DMS53 (cell line): ENCODE measurements around the gene C11orf42.
A peak's percentile ranks its signal among the peaks of the same experiment; 100 is the strongest.
"Not testable (repeated sequence)": the region's sequence is repeated elsewhere in the genome, so short reads cannot be mapped to it uniquely, and the experiment has no call there.

Experiments
- DNase-seq: peaks from one replicate; lab custom pipeline; 2025; lab: John Stamatoyannopoulos, UW

The C11orf42 gene

DNA sequence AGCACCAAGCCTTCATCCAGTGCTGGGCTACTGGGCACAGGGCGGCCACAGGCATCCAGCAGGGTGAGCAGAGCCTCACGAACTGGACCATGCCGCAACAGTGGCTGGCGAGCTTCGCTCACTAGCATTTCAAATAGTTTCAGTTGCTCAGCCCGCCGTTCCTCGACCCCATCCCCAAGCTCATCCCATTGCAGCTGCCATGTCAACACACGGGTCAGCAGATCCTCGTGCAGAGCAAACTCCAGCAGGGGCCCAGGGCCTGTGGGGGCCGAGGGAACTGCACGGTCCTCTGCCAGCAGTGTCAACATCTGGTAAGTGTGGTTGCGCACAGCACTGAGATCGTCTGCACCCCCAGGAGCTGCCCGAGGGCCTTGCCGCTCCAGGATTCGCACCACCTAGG, 18.5 kb downstream of the C11orf42 start:
- no peak for DNase-seq

- no peak for DNase-seq
Measured at GRCh38 chr11:6224421-6224820, 19.1 kb downstream of the C11orf42 start.

DNA sequence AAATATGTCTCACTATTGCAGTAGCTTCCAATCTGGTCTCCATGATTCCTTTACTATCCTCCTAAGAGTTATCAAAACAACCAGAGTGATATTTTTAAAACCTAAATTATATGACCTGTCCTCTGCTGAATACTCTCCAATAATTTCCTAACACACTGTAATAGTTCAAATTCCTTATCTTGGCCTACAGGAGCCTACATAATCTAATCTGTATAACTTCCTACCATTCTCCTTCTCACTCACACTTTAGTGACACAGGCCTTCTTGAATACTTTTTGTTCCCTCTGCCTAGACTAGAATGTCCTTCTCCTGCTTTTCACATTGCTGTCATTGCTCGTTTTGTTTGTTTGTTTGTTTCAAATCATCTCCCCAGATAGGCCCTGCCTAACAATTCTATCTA, 19.7 kb downstream of the C11orf42 start:
- no peak for DNase-seq

DNA sequence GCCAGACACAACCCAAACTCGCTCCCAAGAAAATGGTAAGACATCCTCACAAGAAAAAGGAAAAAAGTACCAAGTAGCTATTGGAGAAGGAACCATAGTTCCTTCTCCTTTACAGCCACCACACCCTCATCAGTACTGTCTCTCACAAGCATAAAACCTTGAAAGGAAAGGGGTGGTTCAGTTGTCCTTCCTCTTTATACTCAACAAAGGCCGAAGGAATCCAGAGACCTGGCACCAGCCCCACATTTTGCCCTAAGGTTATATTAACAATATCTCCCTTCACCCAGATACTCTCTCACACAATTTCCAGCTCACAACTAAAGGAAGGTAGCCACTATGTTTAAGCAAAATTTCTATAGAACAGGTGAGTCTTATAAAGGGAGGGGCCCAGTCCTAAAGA, 20.5 kb downstream of the C11orf42 start:
- no peak for DNase-seq

DNA sequence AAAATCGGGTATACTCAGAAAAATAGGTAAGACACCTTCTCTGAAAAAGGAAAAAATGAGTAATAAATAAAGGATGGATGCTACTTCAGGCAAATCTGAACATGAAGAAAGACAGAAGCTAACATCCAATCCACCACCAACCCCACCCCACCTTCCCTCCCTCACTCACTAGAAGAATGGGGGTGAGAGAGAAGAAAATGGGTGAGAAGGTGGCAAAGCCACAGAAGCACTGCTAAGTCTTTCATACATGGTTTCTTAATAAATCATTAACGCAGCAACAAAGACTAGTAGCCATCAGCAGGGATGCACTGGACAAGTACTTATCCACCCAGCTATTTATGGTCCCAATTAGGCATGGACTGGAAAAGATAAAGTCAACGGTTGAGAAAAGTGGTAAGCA, 23.2 kb downstream of the C11orf42 start:
- no peak for DNase-seq

DNA sequence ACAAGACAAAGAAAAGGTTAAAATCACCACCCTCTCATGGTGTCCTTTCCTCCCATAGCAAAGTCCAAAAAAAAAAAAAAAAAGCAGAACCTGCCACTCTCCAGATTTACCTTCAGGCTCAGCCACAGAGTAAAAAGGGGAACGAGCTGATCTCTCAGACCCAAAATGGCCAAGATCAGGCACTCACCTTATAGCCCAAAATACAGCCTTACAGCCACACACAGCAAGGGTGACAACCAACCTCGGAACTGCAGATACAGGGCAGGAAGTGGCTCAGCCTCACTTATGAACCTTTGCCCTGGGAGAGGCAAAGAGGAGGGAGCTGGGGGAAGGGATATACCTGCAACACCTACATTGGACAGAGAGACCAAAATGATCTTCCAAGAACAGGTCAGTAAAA, 24.6 kb downstream of the C11orf42 start:
- DNase-seq, result no peak

DNA sequence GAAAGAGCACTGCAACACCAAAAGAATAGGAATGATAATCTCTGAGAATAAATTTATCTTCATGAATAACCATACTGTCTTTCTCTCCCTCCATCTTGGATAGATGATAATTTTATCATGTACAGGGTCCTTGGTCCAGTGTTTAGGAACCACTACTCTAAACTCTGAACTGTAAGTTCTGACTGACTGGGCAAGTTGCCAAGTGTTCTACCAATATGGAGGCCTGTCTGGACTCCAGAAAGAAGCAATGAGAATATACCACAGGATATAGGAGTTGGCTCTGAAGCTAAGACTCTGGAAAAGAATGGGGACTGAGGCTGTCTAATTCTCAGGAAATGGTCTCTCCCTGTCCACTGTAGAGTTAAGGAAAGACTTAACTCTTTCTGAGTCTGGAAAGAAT, 27.5 kb downstream of the C11orf42 start:
- DNase-seq, result peak; percentile 17

DNA sequence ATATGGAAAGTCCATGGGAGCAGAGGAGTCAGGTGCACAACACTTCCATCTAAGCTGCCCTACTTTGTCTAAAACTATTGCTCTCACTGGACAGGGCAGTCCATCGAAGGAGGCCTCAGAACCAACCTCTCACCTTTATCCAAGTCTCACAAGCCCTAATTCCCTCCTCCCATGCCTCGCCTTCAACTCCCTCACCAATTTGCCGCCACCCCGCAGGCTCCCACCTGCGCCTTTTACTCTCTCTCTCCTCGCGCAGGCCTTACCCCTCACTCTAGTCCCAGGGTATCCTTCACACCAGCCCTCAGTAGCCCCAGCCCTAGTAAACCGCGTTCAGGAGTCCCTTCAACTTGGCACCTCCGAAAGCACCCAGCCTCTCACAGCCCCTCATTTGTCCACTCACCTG, 28.6 kb downstream of the C11orf42 start:
- DNase-seq, result peak; percentile 71

DNA sequence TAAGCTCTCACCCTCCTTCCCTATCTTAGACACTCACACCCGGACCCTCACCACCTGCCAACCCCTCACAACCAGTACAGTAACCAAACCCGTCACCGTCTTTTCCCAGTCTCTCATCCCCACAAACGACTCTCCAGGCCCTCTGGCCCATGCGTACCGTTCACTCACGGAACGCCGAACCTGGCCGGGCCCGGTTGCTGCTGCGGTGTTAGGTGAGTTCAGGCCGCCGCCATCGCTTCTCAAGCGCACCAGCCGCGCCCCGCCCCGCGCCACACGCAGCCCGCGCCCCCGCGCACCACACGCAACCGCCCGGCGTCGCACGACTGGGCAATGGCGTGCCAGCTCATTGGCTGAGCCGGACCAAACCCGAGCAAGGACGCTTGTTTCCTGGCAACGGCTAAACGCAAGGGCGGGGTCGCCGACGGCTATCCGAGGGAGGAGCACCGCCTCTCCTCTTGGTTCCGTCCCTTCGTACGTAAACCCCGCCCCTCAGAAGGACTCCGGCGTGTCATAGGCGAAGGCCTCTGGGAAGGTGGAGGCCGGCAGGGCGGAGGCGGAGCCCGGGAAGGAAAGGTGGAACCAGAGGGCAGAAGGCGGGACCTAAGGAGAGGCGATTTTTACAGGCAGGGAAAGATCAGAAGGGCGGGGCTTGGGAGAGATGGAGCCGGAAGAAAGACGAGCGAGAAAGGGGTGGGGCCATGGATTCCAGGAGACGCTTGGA, 29.2 kb downstream of the C11orf42 start, which contains the start of gene FHIP1B:
Gene FHIP1B, minus strand, starts transcription at position 250 of the 721 bp plus-strand sequence. CDS start 10,120 bp downstream, outside the sequence.
- DNase-seq, result peak; percentile 100

GRCh38 chr11:6237266-6237665, 31.9 kb downstream of the C11orf42 start:
- no peak for DNase-seq

GRCh38 chr11:6237761-6238302, 32.5 kb downstream of the C11orf42 start:
- DNase-seq, result no peak

DNA sequence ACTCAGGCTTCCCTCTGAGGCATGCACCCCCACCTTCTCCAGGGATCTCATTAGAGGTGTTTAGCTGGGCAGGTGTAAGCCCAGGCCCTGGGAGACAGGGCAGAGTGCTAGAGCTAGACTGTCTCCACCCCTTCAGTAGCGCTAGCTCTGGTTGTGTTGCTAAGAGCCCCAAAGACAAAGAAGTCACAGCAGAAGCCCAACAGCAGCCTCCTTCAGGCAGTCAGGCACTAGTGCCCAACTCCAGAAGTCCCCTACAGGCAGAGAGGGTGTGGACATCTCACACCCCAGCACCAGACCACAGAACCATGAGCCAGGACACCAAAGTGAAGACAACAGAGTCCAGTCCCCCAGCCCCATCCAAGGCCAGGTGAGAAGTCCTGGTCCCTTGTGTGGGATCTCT, 33.5 kb downstream of the C11orf42 start, which contains the start of gene CNGA4:
Gene CNGA4, plus strand, starts transcription at position 188 of the 400 bp plus-strand sequence. Its CDS starts 118 bp downstream, at position 306.
- peak; percentile 47 for DNase-seq

GRCh38 chr11:6240139-6240538, 34.8 kb downstream of the C11orf42 start:
- no peak for DNase-seq

- no peak for DNase-seq
Measured at GRCh38 chr11:6240781-6241180, 35.4 kb downstream of the C11orf42 start.

GRCh38 chr11:6241316-6241715, 36.0 kb downstream of the C11orf42 start:
- DNase-seq, result no peak

DNA sequence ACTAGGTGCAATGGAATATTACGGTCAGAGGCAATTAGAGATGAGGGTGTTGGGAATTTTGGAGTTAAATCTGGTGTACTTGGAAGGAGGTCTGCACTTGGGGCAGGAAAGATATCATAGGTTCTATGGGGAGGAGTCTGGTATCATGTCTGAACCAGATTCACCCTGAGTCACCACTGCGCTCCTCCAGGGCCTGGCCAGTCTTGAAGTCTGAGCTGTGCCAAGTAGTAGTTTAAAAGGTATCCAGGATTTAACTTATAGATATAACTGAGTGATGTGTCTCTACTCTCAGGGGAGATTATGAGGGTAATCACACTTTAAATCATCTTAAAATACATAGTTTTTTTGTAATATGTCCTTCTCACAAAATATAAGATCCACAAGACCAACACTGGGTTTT, 40.2 kb downstream of the C11orf42 start:
- no peak for DNase-seq

DNA sequence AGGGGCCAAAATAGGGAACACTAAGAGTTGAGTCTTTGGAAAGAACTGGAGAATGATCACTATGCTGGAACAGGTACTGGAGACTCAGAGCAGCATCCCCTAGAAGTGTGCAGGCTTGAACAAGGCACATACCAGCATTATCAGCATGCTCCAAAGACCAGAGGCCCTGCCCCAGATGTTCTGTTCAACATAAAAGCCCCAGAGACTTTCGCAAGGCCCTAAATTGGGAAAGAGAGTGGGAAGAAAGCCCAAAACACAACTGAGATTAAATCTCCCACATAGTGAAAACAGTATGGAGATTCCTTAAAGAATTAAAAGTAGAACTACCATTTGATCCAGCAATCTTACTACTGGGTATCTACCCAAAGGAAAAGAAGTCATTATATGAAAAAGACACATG, 42.9 kb downstream of the C11orf42 start:
- DNase-seq, result no peak

DNA sequence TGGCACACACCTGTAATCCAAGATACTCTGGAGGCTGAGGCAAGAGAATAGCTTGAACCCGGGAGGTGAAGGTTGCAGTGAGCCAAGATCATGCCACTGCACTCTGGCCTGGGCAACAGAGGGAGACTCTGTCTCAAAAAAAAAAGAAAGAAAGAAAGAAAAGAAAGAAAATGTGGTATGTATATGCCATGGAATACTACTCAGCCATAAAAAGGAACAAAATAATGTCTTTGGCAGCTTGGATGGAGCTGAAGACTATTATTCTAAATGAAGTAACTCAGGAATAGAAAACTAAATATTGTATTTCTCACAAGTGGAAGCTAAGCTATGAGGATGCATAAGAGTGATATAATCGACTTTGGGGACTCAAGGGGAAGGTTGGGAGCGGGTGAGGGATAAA, 43.5 kb downstream of the C11orf42 start:
- not testable (repeated sequence) for DNase-seq

DNA sequence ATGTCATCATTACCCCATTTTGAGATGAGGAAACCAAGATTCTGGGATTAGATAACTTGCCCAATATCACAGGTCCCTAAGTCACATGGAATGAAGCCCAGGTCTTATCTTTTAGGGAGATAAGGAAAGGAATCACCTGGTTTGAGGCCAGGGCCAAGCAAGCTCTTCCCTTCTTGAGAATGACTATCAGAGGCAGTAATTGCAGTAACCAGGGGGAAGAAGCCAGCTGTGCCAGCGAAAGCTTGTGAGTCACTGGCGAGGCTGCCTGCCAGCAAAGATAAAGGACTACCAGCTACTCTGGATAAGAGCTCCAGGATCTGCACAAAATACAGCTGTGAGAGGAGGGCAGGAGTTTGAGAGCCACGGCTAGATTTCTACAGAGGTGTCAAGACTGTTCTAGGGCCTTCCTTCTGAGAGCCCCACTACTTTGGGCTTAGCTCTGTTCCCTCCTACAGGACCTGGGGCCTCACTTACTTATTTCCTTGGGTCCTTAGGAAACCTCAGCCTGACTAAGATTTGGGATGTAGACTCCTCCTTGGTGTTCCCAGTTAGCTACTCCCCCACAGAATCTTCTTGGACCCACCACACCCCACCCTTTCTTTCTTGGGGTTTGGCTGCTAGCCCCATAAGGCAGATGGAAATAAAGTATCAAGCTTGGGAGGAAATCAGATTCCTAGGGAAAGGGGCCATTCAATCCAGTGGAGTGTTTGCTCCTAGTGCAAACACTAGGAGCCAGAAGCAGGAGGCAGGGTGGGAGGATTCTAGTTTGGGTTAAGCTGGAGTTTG, 44.6 kb downstream of the C11orf42 start:
- DNase-seq, result peak; percentile 40

GRCh38 chr11:6251120-6251733, 45.9 kb downstream of the C11orf42 start:
- DNase-seq, result peak; percentile 91

- no peak for DNase-seq
Measured at GRCh38 chr11:6251990-6252473, 46.7 kb downstream of the C11orf42 start.

- no peak for DNase-seq
Measured at GRCh38 chr11:6253197-6253596, 47.8 kb downstream of the C11orf42 start.
